GM18498 (cell line): Measurements from ENCODE around the gene FAM135A.
"Not testable (repeated sequence)": the region's sequence is repeated elsewhere in the genome, so short reads cannot be mapped to it uniquely, and the experiment has no call there.

Experiments used
- ATAC-seq: cut with Tn5 transposase; IDR thresholded peaks from one replicate; pipeline ENCODE4 v1.9.1; 2021; ENCODE audit warnings: mild to moderate bottlenecking, moderate library complexity; ENCODE audit not compliant: unreplicated experiment

The FAM135A gene

DNA sequence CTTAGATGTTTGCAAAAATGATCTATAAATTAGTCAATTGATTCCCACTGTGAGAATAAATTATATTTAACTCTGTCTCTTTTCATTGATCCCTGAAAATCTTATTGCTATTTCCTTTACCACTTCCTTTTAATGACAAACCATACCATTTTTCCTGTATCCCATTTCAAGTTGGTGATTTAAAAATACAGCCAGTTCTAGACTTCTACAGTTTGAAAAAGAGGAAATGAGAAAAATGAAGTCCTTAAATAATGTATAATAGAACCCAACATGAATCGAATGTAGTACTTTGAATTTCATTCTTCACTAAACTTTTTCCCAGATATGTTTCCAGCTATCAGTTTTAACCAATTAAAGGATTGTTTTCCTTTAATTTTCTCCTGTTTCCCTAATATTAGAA is 124.0 kb downstream of the FAM135A start:
- no peak for ATAC-seq

- ATAC-seq: peak; percentile 87
Measured at GRCh38 chr6:70538376-70538775, 125.1 kb downstream of the FAM135A start.

DNA sequence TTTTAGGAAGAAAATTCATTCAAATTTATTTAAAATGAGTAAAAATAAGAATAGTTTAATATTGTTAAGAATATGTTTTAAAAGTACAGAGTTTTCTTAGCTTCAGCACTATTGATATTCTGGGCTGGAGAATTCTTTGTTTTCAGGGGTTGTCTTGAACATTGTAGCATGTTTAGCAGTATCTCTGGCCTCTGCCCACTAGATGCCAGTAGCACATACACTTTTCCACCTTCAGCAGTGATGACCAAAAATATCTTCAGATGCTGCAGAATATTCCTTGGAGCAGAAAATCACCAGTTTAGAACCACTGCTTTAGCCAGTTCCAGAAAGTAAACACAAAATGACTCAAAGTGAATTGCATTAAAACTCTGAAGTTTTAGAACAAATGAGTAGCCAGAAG is 134.0 kb downstream of the FAM135A start:
- ATAC-seq: no peak

- ATAC-seq: no peak
Measured at GRCh38 chr6:70547905-70548304, 134.6 kb downstream of the FAM135A start.

DNA sequence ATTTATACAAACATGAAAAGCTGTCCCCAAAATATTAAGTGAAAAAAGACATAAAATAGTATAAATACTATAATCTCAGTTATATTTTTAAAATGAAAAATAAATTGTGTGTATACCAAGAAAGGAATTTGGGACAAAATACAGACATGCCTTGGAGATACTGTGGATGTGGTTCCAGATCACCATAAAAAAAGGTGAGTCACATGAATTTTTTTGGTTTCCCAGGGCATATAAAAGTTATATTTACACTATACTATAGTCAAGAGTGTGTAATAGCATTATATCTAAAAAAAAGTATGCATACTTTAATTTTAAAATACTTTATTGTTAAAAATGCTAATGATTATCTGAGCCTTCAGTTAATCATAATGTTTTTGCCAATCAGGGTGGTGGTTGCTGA is 136.0 kb downstream of the FAM135A start:
- no peak for ATAC-seq

GRCh38 chr6:70551566-70551965 is 138.3 kb downstream of the FAM135A start:
- ATAC-seq: no peak

- ATAC-seq: not testable (repeated sequence)
Measured at GRCh38 chr6:70552286-70552940, 139.1 kb downstream of the FAM135A start.

DNA sequence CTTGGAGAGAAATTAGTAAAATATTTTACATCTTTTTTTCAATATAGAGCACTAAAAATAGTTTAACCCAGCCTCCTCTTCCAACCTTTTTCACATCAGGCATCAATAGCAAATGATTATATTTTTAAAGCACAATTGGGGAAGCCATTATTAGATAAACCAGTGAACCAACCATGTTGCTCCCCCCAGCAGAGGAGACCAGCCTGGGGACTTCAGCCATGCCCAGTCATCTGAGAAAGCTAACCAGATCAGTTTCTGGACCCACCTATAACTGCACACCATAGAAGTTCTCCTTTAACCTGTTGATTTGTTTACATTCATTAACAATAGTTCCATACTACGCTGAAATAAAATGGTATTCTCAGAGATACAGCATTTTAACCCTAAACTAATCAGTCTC is 139.7 kb downstream of the FAM135A start:
- no peak for ATAC-seq

DNA sequence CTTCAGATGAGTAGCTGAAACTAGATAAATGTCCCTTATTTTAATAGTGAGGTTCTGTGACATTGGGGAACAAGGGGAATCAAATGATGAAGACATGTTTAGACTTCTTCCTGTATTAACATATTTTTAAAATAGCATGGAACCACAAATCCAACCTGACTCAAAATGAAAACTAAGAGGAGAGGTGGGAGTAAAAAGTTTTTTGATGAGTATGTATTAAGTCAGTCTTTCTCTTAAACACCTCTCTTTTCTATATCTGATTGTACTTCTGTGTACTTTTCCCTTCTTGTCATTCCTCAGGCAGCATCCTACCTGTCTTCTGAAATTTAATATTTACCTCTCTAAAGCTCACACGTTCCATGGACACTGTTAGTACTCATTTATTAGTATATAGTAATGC is 144.7 kb downstream of the FAM135A start:
- no peak for ATAC-seq

GRCh38 chr6:70562401-70562800 is 149.1 kb downstream of the FAM135A start:
- not testable (repeated sequence) for ATAC-seq

- ATAC-seq: no peak
Measured at GRCh38 chr6:70563530-70563929, 150.2 kb downstream of the FAM135A start.

GRCh38 chr6:70566751-70567382 is 153.6 kb downstream of the FAM135A start, which contains the start of gene SDHAF4:
Gene SDHAF4 (plus strand): TSS chr6:70566930. CDS start chr6:70566941, 11 bp downstream.
- peak; percentile 100 for ATAC-seq

- ATAC-seq: no peak
Measured at GRCh38 chr6:70574643-70575042, 161.3 kb downstream of the FAM135A start.

GRCh38 chr6:70575899-70576495 is 162.7 kb downstream of the FAM135A start:
- no peak for ATAC-seq

DNA sequence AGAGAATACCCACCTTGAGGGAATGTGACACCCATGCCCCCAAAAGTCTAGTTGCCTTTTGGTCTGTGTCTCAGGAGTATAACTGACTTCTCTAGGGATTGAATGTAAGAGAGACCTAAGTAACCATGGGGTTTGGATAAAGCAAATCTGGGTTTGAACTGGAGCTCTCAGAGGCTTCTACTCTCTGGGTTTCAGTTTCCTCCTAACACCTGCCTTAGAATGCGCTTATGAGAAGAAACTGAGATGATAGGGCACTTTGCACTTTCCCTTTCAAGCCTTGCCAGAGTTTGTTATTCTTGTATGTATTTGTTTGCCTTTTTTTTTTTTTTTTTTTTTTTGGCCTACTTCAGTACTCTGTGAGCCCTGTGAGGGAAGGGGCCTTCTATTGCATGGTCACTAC is 172.8 kb downstream of the FAM135A start:
- ATAC-seq: peak; percentile 99

DNA sequence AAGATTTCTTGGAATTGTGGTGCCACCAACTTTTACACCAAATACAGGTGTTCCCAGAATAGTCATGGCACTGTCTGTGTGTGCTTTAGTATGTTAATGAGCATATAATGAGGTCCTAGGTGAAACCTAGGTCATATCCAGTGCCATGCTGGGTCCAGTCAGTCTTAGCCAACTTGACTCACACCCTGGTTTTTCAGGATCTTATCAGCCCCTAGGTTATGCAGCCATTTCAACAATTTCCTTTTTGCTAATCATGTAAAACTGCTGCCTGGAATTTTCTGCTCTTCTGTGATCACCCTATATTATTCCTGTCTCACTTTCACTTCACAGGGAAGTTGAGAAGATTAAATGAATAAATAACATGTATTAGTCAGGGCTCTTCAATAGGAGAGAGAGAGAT is 177.1 kb downstream of the FAM135A start:
- no peak for ATAC-seq

- no peak for ATAC-seq
Measured at GRCh38 chr6:70592391-70593117, 179.2 kb downstream of the FAM135A start.

- ATAC-seq: no peak
Measured at GRCh38 chr6:70593118-70593486, 179.8 kb downstream of the FAM135A start.

GRCh38 chr6:70599187-70599586 is 185.9 kb downstream of the FAM135A start:
- no peak for ATAC-seq

GRCh38 chr6:70601014-70601413 is 187.7 kb downstream of the FAM135A start:
- no peak for ATAC-seq

DNA sequence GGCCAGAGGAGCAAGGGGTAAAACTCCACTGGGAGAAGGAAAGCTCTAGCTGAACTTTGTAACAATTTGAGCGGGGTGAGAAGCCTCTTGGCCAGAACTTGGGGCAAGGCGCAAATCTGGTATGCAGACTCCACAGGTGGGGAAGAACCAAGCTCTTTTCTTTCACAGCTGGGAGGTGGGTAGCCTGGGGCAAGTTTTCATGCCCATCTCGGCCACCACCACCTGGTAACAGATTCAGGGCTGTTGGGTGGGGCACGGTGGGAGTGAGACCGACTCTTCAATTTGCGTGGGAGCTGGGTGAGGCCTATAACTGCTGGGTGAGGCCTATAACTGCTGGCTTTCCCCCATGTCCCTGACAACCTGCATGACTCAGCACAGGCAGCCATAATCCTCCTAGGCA is 190.9 kb downstream of the FAM135A start:
- ATAC-seq: no peak

DNA sequence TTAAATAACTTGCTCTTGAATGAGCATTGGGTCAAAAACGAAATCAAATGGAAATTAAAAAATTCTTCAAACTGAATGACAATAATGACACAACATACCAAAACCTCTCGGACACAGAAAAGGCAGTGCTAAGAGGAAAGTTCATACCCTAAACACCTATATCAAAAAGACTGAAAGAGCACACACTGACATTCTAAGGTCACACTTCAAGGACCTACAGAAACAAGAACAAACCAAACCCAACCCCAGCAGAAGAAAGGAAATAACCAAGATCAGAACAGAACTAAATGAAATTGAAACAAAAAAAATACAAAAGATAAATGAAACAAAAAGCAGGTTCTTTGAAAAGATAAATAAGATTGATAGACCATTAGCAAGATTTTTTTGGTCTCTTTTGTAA is 194.1 kb downstream of the FAM135A start:
- not testable (repeated sequence) for ATAC-seq
